Mesenchymal stem cell (in vitro differentiated cells and primary cell): ENCODE data around the gene LENG9.
"Not testable (repeated sequence)": the region's sequence is repeated elsewhere in the genome, so short reads cannot be mapped to it uniquely, and the experiment has no call there.

Experiments used
- DNase-seq: peaks from one replicate; pipeline ENCODE4 v3.0.0-alpha.2; 2013
- H2AFZ ChIP-seq: one replicate; pipeline ENCODE4 v1.6.1; 2013; ENCODE audit warnings: low read depth, mild to moderate bottlenecking, control low read depth, inconsistent platforms, low read length, moderate library complexity
- H2AK5ac ChIP-seq: 2 replicates; pipeline ENCODE4 v1.6.1; 2013; ENCODE audit warnings: low read length, moderate library complexity, mild to moderate bottlenecking, inconsistent platforms; ENCODE audit not compliant: severe bottlenecking
- H2BK120ac ChIP-seq: one replicate; pipeline ENCODE4 v1.6.1; 2013; ENCODE audit warnings: low read depth, mild to moderate bottlenecking, inconsistent platforms, low read length, moderate library complexity
- H2BK12ac ChIP-seq, 2 experiments: one replicate each; pipeline ENCODE4 v1.6.1; 2013; ENCODE audit warnings: inconsistent platforms in 2 of 2, low read length in 2 of 2, mild to moderate bottlenecking in 2 of 2, moderate library complexity in 2 of 2, control low read depth in 1 of 2
- H2BK15ac ChIP-seq: one replicate; pipeline ENCODE4 v1.6.1; 2013; ENCODE audit warnings: mild to moderate bottlenecking, low read depth, inconsistent platforms; ENCODE audit not compliant: poor library complexity, severe bottlenecking
- H2BK5ac ChIP-seq: 2 replicates; pipeline ENCODE4 v1.6.1; 2013; ENCODE audit warnings: low read depth, mild to moderate bottlenecking, low read length, control low read depth, inconsistent platforms; ENCODE audit not compliant: poor library complexity, severe bottlenecking
- H3K14ac ChIP-seq, 2 experiments: one replicate each; pipeline ENCODE4 v1.6.1; 2013; ENCODE audit warnings: inconsistent platforms in 2 of 2, low read length in 2 of 2, control low read depth in 1 of 2, mild to moderate bottlenecking in 1 of 2, moderate library complexity in 1 of 2
- H3K18ac ChIP-seq, 2 experiments: one replicate each; pipeline ENCODE4 v1.6.1; 2013; ENCODE audit warnings: inconsistent platforms in 2 of 2, low read length in 2 of 2, control low read depth in 1 of 2, low read depth in 1 of 2, mild to moderate bottlenecking in 1 of 2
- H3K23ac ChIP-seq, 2 experiments: one replicate each; pipeline ENCODE4 v1.6.1; 2013; ENCODE audit warnings: inconsistent platforms in 2 of 2, low read length in 2 of 2, mild to moderate bottlenecking in 2 of 2, moderate library complexity in 2 of 2, control low read depth in 1 of 2
- H3K27ac ChIP-seq: 2 replicates; pipeline ENCODE4 v1.5.1; 2013; ENCODE audit warnings: mild to moderate bottlenecking, moderate library complexity, low read length, control low read depth, inconsistent platforms; ENCODE audit not compliant: poor library complexity, severe bottlenecking
- H3K27me3 ChIP-seq, 2 experiments: 2 replicates each; pipeline versions ENCODE4 v1.6.1 to v1.7.0; 2013; ENCODE audit warnings: low read length in 2 of 2, mild to moderate bottlenecking in 2 of 2, moderate library complexity in 2 of 2, control low read depth in 1 of 2, inconsistent platforms in 1 of 2; ENCODE audit not compliant: control insufficient read depth in 1 of 2, insufficient read depth in 1 of 2
- H3K36me3 ChIP-seq, 2 experiments: 2 replicates each; pipeline versions ENCODE4 v1.6.1 to v1.7.0; 2013; ENCODE audit warnings: low read length in 2 of 2, control low read depth in 1 of 2, inconsistent platforms in 1 of 2, low read depth in 1 of 2, mild to moderate bottlenecking in 1 of 2; ENCODE audit not compliant: insufficient read depth in 2 of 2, control insufficient read depth in 1 of 2
- H3K4ac ChIP-seq, 2 experiments: one replicate each; pipeline ENCODE4 v1.6.1; 2013; ENCODE audit warnings: inconsistent platforms in 2 of 2, low read length in 2 of 2, mild to moderate bottlenecking in 2 of 2, moderate library complexity in 2 of 2, control low read depth in 1 of 2, low read depth in 1 of 2
- H3K4me1 ChIP-seq: 2 replicates; pipeline ENCODE4 v1.6.1; 2013; ENCODE audit warnings: low read depth, low read length, control low read depth; ENCODE audit not compliant: control insufficient read depth, insufficient read depth
- H3K4me2 ChIP-seq: 2 replicates; pipeline ENCODE4 v1.6.1; 2013; ENCODE audit warnings: low read length, mild to moderate bottlenecking, inconsistent platforms; ENCODE audit not compliant: poor library complexity, severe bottlenecking
- H3K4me3 ChIP-seq, 2 experiments: 2 replicates each; pipeline versions ENCODE4 v1.5.1 to v1.7.0; 2013; ENCODE audit warnings: low read length in 2 of 2, mild to moderate bottlenecking in 2 of 2, control low read depth in 1 of 2, low read depth in 1 of 2; ENCODE audit not compliant: insufficient read depth in 1 of 2
- H3K79me1 ChIP-seq: replicated peaks from 2 replicates; pipeline ENCODE4 v1.6.1; 2013; ENCODE audit warnings: mild to moderate bottlenecking, control low read depth, low read length, inconsistent platforms; ENCODE audit not compliant: poor library complexity, severe bottlenecking
- H3K9ac ChIP-seq: 2 replicates; pipeline ENCODE4 v1.7.0; 2013; ENCODE audit warnings: mild to moderate bottlenecking, low read length, moderate library complexity
- H3K9me3 ChIP-seq: 2 replicates; pipeline ENCODE4 v1.7.0; 2013; ENCODE audit warnings: mild to moderate bottlenecking, low read length; ENCODE audit not compliant: control insufficient read depth
- H4K8ac ChIP-seq: one replicate; pipeline ENCODE4 v1.6.1; 2013; ENCODE audit warnings: inconsistent platforms, mild to moderate bottlenecking, low read length, moderate library complexity
- H4K91ac ChIP-seq: one replicate; pipeline ENCODE4 v1.6.1; 2013; ENCODE audit warnings: mild to moderate bottlenecking, low read length, inconsistent platforms
- WGBS: methylation state at CpG from one replicate; pipeline ENCODE4 v1.1.7; 2013; ENCODE audit warnings: mixed read lengths; 5-methylcytosine and 5-hydroxymethylcytosine counted together

Gene LENG9

DNA sequence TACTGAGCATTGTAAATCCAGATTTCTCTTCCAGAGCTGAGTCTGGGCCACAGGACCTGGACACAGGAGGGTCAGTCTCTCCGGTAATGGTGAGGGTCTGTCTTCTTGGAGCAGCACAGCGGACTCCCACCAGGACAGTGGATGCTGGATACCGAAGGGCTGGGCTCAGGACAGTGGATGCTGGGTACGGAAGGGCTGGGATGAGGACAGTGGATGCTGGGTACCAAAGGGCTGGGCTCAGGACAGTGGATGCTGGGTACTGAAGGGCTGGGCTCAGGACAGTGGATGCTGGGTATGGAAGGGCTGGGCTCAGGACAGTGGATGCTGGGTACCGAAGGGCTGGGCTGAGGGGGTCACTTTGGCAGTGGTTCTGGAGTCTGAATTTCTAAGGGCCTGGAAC, 29.5 kb upstream of the LENG9 start:
- H3K23ac ChIP-seq: not testable (repeated sequence)

DNA sequence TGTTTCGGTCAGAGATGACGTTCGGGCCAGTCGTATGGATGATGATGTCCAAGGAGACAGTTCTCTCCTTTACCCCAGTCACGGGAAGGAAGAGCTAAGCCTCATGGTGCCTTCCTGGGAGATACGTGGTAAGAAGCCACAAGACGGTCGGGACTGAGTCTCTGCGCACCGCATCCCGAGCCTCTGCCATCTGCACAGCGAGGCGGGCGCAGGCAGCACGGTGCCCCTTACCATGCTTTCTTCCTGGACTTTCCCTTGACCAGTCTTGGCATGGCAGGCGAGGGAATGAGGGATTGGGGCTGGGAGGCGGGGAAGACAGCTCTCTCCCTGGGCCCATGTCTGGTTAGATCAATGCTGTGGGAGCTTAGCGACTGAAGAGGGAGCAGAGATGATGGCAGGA, 29.0 kb upstream of the LENG9 start:
- no peak overlapping the region for H2BK5ac ChIP-seq
- H2AFZ ChIP-seq: no peak overlapping the region
- no peak overlapping the region for H2AK5ac ChIP-seq
- no peak overlapping the region for H3K27ac ChIP-seq
- no peak for DNase-seq
- 79% methylated on average over 17 of the region's 18 CpGs for WGBS
- H3K14ac ChIP-seq: no peak overlapping the region
- no peak overlapping the region for H4K91ac ChIP-seq
- no peaks in the 10 kb centered on the region for H3K4me1 ChIP-seq
- H3K36me3 ChIP-seq: no peaks in the 10 kb centered on the region
- no peaks in the 10 kb centered on the region for H3K27me3 ChIP-seq
- H3K4me3 ChIP-seq: no peak overlapping the region
- H3K4ac ChIP-seq: no peak overlapping the region
- no peak overlapping the region for H3K23ac ChIP-seq
- no peaks in the 10 kb centered on the region for H3K79me1 ChIP-seq
- H3K9ac ChIP-seq: no peak overlapping the region
- H3K9me3 ChIP-seq: no peaks in the 10 kb centered on the region
- no peak overlapping the region for H3K4me2 ChIP-seq
- H3K18ac ChIP-seq: no peak overlapping the region
- H2BK12ac ChIP-seq: no peak overlapping the region
- H4K8ac ChIP-seq: no peak overlapping the region
- no peak overlapping the region for H2BK120ac ChIP-seq
- H2BK15ac ChIP-seq: no peak overlapping the region

More for the DNA sequence above, 29.5 kb upstream of the LENG9 start:
- not testable (repeated sequence) for H3K14ac ChIP-seq, H3K4ac ChIP-seq, H4K8ac ChIP-seq, H3K27ac ChIP-seq, H2BK120ac ChIP-seq, H2BK5ac ChIP-seq, H2AFZ ChIP-seq, H3K36me3 ChIP-seq, H3K27me3 ChIP-seq, H2BK15ac ChIP-seq, H2AK5ac ChIP-seq, DNase-seq, H3K4me2 ChIP-seq, H3K4me3 ChIP-seq, H3K4me1 ChIP-seq, H4K91ac ChIP-seq, H3K9me3 ChIP-seq, H2BK12ac ChIP-seq, H3K18ac ChIP-seq, H3K79me1 ChIP-seq, H3K9ac ChIP-seq
- 77% methylated on average over 4 of the region's 5 CpGs for WGBS

DNA sequence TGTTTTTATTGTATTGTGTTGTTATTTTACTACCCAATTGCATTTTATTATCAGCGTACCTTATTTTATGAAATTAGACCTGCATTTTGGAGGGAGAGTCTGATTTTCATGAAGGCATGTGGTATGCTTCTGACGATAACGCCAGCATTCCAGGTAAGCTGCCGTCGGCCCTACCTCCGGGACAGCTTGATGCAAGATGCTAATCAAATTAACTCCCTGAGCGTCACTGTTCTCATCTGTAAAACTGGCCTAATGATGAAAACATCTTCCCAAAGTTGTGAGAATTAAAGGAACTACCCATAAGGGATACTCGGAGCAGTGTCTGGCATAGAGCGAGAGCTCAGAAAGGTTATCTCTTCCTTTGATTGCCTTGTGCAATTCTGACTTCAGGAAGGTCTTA, 26.2 kb upstream of the LENG9 start:
- Histone ChIP-seq H3K36me3 (no peaks in the 10 kb centered on the region), H3K9ac (no peak overlapping the region), H2AK5ac (no peak overlapping the region), H2BK12ac (no peak overlapping the region), H4K8ac (no peak overlapping the region), H3K23ac (no peak overlapping the region), H3K18ac (no peak overlapping the region), H3K27me3 (no peaks in the 10 kb centered on the region), H3K9me3 (no peaks in the 10 kb centered on the region), H3K14ac (no peak overlapping the region), H3K79me1 (no peaks in the 10 kb centered on the region), H3K27ac (no peak overlapping the region), H3K4ac (no peak overlapping the region), H2BK15ac (no peak overlapping the region), H2BK120ac (no peak overlapping the region), H2AFZ (no peak overlapping the region), H3K4me2 (no peak overlapping the region), H3K4me1 (no peaks in the 10 kb centered on the region), H2BK5ac (no peak overlapping the region), H4K91ac (no peak overlapping the region), H3K4me3 (no peak overlapping the region)
- 90% methylated on average over 9 of the region's 9 CpGs for WGBS
- no peak for DNase-seq

DNA sequence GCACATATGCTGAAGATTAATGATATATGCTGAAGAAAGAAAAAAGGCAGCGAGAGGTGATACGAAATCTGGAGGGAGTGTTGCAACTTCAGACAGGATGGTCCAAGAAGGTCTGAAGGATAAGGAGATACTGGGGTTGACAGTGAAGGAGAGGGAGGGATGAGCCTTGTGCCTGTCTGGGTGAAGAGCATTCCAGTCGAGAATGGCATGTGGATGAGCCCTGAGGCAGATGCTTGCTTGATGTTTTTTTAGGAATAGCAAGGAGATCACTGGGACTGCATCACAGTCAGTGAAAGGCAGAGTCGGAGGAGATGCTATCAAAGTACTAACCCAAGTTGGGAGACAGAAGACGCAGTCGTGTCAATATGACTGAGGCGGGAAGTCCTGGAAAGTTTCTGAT, 25.8 kb upstream of the LENG9 start:
- Histone ChIP-seq H3K4me3 (no peak overlapping the region), H2AFZ (no peak overlapping the region), H3K4ac (no peak overlapping the region), H3K4me1 (no peaks in the 10 kb centered on the region), H4K91ac (no peak overlapping the region), H3K27ac (no peak overlapping the region), H3K36me3 (no peaks in the 10 kb centered on the region), H3K9me3 (no peaks in the 10 kb centered on the region), H3K23ac (no peak overlapping the region), H3K18ac (no peak overlapping the region), H2BK15ac (no peak overlapping the region), H2AK5ac (no peak overlapping the region), H3K14ac (no peak overlapping the region), H3K79me1 (no peaks in the 10 kb centered on the region), H2BK5ac (no peak overlapping the region), H3K9ac (no peak overlapping the region), H3K27me3 (peaks cover 0 to 1% of the 10 kb centered on the region in 2 experiments), H4K8ac (no peak overlapping the region), H3K4me2 (no peak overlapping the region), H2BK120ac (no peak overlapping the region), H2BK12ac (no peak overlapping the region)
- DNase-seq: no peak
- 74% methylated on average over 6 of the region's 7 CpGs for WGBS
